SH-SY5Y (cell line): Measurements from ENCODE around the gene OAS1.

Source experiments
- GATA2 ChIP-seq: IDR thresholded peaks from 2 replicates; pipeline ENCODE4 v1.6.1; 2011; ENCODE audit warnings: mild to moderate bottlenecking, low read depth, low read length
- GATA3 ChIP-seq: IDR thresholded peaks from 2 replicates; pipeline ENCODE4 v1.6.1; 2011; ENCODE audit warnings: low read depth, mild to moderate bottlenecking, low read length, moderate library complexity

DNA sequence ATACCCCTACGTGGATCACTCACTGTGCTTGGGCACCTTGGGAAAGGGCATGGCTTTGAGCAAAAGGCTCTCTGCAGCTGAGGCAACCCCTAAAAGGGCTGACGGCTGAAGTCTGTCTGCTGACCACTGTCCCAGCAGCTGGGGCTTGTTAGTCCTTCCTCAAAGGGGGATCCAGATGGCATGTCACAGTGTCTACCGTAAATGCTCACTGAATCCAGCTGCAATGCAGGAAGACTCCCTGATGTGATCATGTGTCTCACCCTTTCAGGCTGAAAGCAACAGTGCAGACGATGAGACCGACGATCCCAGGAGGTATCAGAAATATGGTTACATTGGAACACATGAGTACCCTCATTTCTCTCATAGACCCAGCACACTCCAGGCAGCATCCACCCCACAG is 12.4 kb downstream of the OAS1 start:
- no peak for TF ChIP-seq GATA3
- no peak for TF ChIP-seq GATA2
